Activated CD4-positive, alpha-beta T cell treated with anti-CD3 and anti-CD28 coated beads for 24 hours (primary cell): Measurements from ENCODE around the gene AHR.
"Not testable (repeated sequence)": the region's sequence is repeated elsewhere in the genome, so short reads cannot be mapped to it uniquely, and the experiment has no call there.

Experiments
- DNase-seq, 2 donors: peaks; one replicate each; pipeline ENCODE4 v3.0.0-alpha.2; 2020; ENCODE audit warnings: low read depth in 2 of 2

Gene AHR

DNA sequence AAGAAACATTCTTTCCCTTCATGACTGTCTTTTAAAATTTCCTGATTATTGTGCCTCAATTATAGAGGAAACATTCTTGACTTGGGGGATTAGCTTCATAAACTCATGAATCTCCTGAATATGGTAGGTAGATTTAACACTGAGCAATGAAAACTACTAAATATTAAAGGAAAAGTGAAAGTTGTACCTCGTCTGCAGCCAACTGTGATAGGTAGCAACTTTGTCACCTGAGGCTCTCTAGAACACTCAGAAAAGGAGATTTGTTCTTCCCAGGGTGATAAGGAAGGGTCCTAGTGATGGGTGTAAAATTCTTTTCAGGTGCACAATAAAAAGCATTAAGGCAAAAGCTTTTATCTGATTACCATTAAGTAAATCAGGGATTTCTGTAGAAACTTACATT is 78.1 kb downstream of the AHR start:
- DNase-seq, result no peak

DNA sequence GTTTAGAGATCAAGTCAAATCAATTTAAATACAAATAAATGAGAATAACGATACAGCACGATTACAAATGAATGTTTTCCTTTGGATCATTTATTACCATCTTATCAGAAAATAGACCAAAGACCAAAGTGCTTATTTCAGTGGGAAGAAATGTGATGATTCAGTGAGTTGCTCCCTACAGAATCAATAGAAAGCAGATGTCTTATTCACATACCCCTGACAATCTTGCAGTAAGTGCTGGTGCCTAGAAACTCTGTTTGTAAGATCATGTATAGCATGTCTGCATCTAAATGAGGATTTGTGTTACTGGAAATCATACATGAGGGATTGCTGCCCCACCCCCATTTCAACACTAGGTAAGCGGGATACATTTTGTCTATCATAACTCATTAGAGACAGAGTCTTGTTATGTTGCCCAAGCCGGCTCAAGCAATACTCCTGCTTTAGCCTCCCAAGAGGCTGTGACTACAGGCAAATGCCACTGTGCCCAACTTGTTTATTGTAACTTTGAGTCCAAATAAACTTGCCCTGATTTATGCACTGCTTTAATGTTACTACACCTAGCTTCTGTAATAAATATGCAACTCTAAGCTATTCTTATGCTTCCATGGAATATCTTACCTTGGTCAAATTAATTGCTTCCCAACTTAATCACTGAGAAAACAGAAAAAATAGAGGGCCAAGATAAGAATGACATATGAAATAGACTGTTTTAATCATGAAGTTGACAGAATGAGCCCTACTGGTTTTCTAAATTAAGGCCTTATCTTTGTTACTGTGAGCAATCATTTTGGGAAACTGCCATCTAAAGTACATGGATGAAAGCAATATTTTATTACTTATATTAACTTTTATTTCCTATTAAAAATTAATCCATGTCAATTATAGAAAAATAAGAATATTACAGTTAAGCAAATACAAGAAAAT is 82.5 kb downstream of the AHR start:
- no peak for DNase-seq

DNA sequence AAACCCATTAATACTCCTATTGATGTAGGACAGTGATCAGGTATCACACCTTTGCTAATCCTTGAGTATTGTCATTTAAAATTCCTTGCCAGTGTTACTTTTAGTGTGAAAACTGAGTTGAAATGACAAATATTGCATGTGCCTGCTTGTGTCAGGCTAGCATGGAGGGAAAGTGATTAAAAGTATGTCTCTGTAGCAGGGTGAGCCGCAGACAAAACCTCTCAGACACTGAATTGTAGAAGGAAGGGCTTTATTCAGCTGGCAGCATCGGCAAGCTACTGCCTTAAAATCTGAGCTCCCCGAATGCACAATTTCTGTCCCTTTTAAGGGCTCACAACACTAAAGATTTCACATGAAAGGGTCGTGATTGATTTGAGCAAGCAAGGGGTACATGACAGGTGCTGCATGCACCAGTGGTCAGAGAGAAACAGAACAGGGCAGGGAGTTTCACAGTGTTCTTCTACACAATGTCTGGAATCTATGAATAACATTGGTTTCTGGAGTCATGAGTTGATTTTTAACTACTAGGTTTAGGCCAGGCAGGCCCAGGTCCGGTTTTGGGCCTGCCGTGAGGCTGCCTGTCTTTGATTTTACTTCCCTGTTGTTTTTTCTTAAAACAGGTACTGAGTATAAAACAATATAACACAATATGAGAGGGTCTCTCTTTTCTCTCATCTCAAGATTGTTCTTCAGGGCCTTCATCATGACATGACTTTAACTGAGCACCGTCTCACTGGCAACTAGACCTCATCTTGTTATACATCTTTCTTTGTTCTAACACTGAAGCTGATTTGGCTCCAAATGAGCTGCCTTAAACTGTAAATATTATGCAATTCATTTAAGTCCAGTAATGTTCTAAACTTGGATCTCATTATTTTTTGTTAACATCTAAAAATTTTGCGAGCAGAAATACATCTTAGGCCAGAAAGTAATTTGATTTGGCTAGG is 84.2 kb downstream of the AHR start:
- DNase-seq, result not testable (repeated sequence)

DNA sequence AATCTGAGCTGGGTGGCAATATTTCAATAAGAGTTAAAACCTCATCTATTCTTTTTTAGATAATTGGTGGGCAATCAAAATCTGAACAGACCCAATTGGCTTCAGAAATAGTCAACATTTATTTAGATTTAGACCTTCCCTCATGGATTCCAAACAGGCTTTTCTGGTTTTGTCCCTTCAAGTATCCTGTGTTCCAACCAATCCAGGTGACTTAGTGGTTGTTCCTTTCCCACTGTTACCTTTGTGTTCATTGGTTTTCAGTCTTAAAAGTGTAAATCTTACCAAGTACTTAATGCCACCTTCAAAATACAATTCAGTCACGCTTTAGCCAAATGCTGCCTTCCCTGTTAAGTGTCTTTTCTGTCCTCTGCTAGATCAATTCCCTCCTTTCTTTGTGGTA is 85.9 kb downstream of the AHR start:
- DNase-seq, result no peak

DNA sequence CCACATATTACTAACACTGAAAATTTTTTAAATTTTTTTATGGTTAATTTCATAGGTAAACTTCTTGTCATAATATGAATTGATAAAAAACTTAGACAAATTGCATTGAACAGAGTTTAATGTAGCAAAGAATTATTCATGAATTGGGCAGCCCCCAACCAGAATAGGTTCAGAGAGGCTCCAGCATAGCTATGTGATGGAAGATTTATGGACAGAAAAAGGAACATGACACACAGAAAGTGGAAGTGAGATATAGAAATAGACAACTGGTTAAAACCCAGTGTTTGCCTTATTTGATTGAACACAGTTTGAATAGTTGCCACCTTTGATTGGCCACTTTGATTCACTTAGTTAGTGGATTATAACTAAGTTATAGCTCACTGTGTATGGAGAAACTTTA is 87.2 kb downstream of the AHR start:
- no peak for DNase-seq

DNA sequence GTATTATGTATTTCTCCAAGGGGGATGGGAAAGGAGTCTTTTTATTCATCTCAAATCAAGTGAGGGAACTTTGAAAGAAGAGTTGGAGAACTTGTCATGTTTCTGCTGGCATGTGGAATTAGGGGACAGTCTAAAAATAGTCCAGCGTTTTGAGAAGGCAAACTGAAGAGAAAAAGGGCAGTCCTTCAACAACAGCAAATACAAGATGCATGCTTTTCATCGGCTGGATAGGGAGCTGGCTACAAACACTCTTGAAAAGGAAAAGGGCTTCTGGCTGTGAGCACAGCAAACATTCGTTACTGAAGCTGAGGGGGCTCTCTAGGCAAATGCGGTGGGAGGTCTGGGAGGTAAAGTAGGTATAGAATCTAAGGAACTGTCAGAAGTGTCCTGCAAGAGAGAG is 91.9 kb downstream of the AHR start:
- no peak for DNase-seq

DNA sequence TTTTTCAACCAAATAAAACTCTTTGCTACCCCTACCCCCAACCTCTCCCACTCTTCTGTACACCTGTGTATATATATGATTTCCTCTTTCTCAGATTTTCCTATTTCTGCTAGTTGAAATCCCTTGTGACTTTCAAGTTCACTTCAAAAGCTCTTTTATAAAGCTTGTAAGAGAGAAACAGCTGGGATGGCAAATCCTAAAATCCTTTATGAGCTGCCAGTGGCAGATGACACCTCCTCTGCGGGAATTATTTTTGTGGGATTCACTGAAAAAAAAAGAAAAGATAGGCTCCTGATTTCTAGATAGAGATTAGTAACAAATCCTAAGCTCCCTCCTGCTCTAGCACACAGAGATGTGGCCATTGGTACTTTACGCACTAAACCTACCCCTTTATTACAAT is 92.9 kb downstream of the AHR start:
- DNase-seq, result no peak

DNA sequence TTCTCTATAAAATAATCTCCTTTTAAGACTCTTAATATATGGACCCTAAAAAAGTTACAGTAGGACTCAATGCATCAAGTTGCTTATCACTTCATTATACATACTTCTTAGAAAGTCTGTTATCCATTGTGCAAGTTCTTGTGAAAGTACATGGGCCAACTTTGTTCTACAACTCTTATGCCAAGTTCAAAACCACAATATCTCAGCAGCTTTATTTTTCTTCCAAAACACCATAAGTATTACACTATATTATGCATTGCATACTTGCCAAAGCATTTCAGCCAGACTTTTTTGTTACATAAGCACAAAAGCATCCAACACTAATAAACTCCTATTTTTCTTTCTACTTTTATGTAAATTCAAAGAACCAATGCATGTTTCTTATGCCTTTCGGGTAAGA is 94.4 kb downstream of the AHR start:
- no peak for DNase-seq

DNA sequence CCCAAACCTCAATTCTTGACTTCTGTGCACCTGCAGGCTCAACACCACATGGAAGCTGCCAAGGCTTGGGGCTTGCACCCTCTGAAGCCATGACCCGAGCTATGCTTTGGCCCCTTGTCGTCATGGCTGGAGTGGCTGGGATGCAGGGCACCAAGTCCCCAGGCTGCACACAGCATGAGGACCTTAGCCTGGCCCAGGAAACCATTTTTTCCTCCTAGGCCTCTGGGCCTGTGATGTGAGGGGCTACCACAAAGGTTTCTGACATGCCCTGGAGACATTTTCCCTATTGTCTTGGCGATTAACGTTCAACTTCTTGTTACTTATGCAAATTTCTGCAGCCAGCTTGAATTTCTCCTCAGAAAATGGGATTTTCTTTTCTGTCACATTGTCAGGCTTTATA is 96.1 kb downstream of the AHR start:
- DNase-seq, result not testable (repeated sequence)
